SH-SY5Y (cell line): ENCODE measurements around the gene GORAB.

Experiments
- GATA2 ChIP-seq: IDR thresholded peaks from 2 replicates; pipeline ENCODE4 v1.6.1; 2011; ENCODE audit warnings: mild to moderate bottlenecking, low read depth, low read length
- GATA3 ChIP-seq: IDR thresholded peaks from 2 replicates; pipeline ENCODE4 v1.6.1; 2011; ENCODE audit warnings: low read depth, mild to moderate bottlenecking, low read length, moderate library complexity

GRCh38 chr1:170491291-170491690, 40.7 kb upstream of the GORAB start:
- TF ChIP-seq GATA2 (no peak), GATA3 (no peak)
